SJCRH30 (cell line): ENCODE data around the gene OXA1L. TPM values are rescaled to one million over a fixed set of nuclear protein-coding genes. Genes with fewer than 3 reads are reported as not detected.
A peak's percentile ranks its signal among the peaks of the same experiment; 100 is the strongest.
"Not testable (repeated sequence)": the region's sequence is repeated elsewhere in the genome, so short reads cannot be mapped to it uniquely, and the experiment has no call there.

Experiments
- DNase-seq, 2 experiments: peaks; one replicate each; pipeline ENCODE4 v3.0.0-alpha.2; 2015 to 2020
- H3K27ac ChIP-seq: fragments of 250-450 bp; sonication (Bioruptor Pico); 2 replicates; pipeline ENCODE4 v1.5.1; 2020; ENCODE audit warnings: mild to moderate bottlenecking, moderate library complexity
- H3K27me3 ChIP-seq: fragments of 250-450 bp; sonication (Bioruptor Pico); 2 replicates; pipeline ENCODE4 v1.5.1; 2020; ENCODE audit warnings: mild to moderate bottlenecking, moderate library complexity
- H3K36me3 ChIP-seq: fragments of 250-450 bp; sonication (Bioruptor Pico); 2 replicates; pipeline ENCODE4 v1.5.1; 2020; ENCODE audit warnings: mild to moderate bottlenecking, moderate library complexity
- H3K4me1 ChIP-seq: fragments of 250-450 bp; sonication (Bioruptor Pico); 2 replicates; pipeline ENCODE4 v1.5.1; 2020; ENCODE audit warnings: mild to moderate bottlenecking, moderate library complexity
- H3K4me3 ChIP-seq: fragments of 250-450 bp; sonication (Bioruptor Pico); 2 replicates; pipeline ENCODE4 v1.5.1; 2020; ENCODE audit warnings: mild to moderate bottlenecking, moderate library complexity
- H3K9me3 ChIP-seq: fragments of 250-450 bp; sonication (Bioruptor Pico); replicated peaks from 2 replicates; pipeline ENCODE4 v1.5.1; 2020; ENCODE audit warnings: mild to moderate bottlenecking, moderate library complexity
- total RNA-seq: library from RNA; depleted of rRNA; stranded (reverse); fragments of >200 nt; shearing (Covaris generic); gene quantifications from 2 replicates; pipeline ENCODE4 v1.2.3, GENCODE V29; 2014

Gene OXA1L
- total RNA-seq, 1 experiment from 2014 or later = 145 TPM

- Histone ChIP-seq H3K9me3 (no peaks in the 10 kb centered on the region), H3K27ac (no peak overlapping the region), H3K4me1 (peaks cover 16% of the 10 kb centered on the region), H3K27me3 (no peaks in the 10 kb centered on the region), H3K4me3 (no peak overlapping the region), H3K36me3 (no peaks in the 10 kb centered on the region)
- DNase-seq = no peak
Observed at GRCh38 chr14:22748631-22749068, 17.8 kb upstream of the OXA1L start.

DNA sequence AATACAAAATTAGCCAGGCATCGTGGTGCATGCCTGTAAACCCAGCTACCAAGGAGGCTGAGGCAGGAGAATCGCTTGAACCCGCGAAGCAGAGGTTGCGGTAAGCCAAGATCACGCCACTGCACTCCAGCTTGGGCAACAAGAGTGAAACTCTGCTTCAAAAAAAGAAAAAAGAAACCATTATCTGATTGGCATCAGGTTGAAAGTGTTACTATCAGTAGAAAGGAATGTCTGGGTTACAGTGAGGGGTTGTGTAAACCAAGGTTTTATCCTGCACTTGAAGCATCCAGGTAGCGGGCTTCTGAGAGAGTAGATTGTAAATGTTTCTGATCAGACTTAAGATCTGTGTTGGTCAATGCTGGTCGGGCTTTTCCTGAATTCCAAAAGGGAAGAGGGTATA, 14.1 kb upstream of the OXA1L start:
- no peaks in the 10 kb centered on the region for H3K36me3 ChIP-seq
- H3K27ac ChIP-seq = no peak overlapping the region
- no peaks in the 10 kb centered on the region for H3K27me3 ChIP-seq
- H3K9me3 ChIP-seq = no peaks in the 10 kb centered on the region
- H3K4me3 ChIP-seq = no peak overlapping the region
- H3K4me1 ChIP-seq = peaks cover 19% of the 10 kb centered on the region
- no peak for DNase-seq

GRCh38 chr14:22753586-22753985, 12.9 kb upstream of the OXA1L start:
- DNase-seq = peak; percentile 72 to 89
- H3K36me3 ChIP-seq = no peaks in the 10 kb centered on the region
- H3K9me3 ChIP-seq = no peaks in the 10 kb centered on the region

DNA sequence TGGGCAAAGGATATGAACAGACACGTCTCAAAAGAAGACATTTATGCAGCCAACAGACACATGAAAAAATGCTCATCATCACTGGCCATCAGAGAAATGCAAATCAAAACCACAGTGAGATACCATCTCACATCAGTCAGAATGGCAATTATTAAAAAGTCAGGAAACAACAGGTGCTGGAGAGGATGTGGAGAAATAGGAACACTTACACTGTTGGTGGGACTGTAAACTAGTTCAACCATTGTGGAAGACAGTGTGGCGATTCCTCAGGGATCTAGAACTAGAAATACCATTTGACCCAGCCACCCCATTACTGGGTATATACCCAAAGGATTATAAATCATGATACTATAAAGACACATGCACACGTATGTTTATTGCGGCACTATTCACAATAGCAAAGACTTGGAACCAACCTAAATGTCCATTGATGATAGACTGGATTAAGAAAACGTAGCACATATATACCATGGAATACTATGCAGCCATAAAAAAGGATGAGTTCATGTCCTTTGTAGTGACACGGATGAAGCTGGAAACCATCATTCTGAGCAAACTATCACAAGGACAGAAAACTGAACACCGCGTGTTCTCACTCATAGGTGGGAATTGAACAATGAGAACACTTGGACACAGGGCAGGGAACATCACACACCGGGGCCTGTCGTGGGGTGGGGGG, 8.4 kb upstream of the OXA1L start:
- not testable (repeated sequence) for H3K27ac ChIP-seq, H3K36me3 ChIP-seq, H3K4me1 ChIP-seq, H3K4me3 ChIP-seq, H3K27me3 ChIP-seq, DNase-seq, H3K9me3 ChIP-seq

More at GRCh38 chr14:22753586-22753985, 12.9 kb upstream of the OXA1L start:
- peak overlapping the region; percentile 68 for H3K27ac ChIP-seq
- H3K4me1 ChIP-seq = peaks cover 19% of the 10 kb centered on the region
- H3K4me3 ChIP-seq = peak overlapping the region; percentile 17
- no peaks in the 10 kb centered on the region for H3K27me3 ChIP-seq

- Histone ChIP-seq H3K36me3 (no peaks in the 10 kb centered on the region), H3K27ac (no peak overlapping the region), H3K27me3 (no peaks in the 10 kb centered on the region), H3K4me3 (no peak overlapping the region), H3K4me1 (no peaks in the 10 kb centered on the region), H3K9me3 (peaks cover 7% of the 10 kb centered on the region)
- DNase-seq = no peak
Observed at GRCh38 chr14:22761734-22762133, 4.8 kb upstream of the OXA1L start.

DNA sequence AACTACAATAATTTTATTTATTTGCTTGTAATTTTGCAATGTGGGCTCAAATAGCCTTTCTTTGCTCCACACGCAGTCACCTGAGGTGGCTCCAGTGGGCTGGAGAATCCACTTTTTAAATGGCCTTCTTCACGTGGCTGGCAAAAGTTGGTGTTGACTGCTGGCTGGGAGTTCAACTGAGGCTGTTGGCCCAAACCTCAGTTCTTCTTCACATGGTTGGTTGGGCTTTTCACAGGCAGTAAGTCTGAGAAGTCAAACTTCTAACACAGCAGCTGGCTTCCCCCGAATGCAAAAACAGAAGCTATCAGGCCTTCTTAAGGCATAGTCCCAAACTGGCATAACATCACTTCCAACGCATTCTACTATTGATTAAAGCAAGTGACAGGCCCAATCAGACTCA, 2.1 kb upstream of the OXA1L start:
- H3K4me1 ChIP-seq = peaks cover 5% of the 10 kb centered on the region; the same call in 1 of the 2 replicates
- no peak overlapping the region for H3K4me3 ChIP-seq
- no peaks in the 10 kb centered on the region for H3K27me3 ChIP-seq
- peaks cover 7% of the 10 kb centered on the region for H3K9me3 ChIP-seq
- no peak overlapping the region for H3K27ac ChIP-seq
- peaks cover 15% of the 10 kb centered on the region for H3K36me3 ChIP-seq
- no peak for DNase-seq

DNA sequence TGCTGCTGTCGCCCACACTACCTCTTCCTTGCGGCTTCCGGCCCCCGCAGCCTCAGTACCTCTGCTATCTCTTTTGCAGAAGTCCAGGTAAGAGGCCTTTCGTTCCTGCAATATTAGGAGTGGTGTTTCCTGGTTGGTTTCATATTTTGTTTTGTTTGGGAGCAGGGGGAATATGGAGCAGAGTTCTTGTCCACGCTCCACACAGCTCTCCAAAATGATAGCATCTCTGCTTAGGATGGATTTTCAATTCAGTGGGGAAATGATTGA, 768 bp downstream of the OXA1L start:
- DNase-seq = no peak
- H3K27me3 ChIP-seq = no peaks in the 10 kb centered on the region
- H3K36me3 ChIP-seq = peaks cover 42% of the 10 kb centered on the region
- H3K4me1 ChIP-seq = peaks cover 5% of the 10 kb centered on the region; the same call in 1 of the 2 replicates
- H3K4me3 ChIP-seq = peak overlapping the region; percentile 85
- no peaks in the 10 kb centered on the region for H3K9me3 ChIP-seq
- H3K27ac ChIP-seq = peak overlapping the region; percentile 77

DNA sequence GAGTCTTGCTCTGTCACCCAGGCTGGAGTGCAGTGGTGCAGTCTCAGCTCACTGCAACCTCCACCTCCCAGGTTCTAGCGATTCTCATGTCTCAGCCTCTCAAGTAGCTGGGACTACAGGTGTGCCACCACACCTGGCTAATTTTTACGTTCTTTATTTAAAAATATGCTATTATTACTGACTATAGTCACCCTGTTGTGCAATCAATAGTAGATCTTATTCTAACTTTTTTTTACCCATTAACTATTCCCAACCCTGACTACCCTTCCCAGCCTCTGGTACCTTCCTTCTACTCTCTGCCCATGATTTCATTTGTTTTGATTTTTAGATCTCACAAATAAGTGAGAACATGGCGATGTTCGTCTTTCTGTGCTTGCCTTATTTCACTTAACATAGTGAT, 2.5 kb downstream of the OXA1L start:
- Histone ChIP-seq H3K4me1 (peaks cover 5% of the 10 kb centered on the region; the same call in 1 of the 2 replicates), H3K9me3 (no peaks in the 10 kb centered on the region), H3K4me3 (no peak overlapping the region), H3K27ac (no peak overlapping the region), H3K36me3 (peaks cover 58% of the 10 kb centered on the region), H3K27me3 (no peaks in the 10 kb centered on the region)
- no peak for DNase-seq

DNA sequence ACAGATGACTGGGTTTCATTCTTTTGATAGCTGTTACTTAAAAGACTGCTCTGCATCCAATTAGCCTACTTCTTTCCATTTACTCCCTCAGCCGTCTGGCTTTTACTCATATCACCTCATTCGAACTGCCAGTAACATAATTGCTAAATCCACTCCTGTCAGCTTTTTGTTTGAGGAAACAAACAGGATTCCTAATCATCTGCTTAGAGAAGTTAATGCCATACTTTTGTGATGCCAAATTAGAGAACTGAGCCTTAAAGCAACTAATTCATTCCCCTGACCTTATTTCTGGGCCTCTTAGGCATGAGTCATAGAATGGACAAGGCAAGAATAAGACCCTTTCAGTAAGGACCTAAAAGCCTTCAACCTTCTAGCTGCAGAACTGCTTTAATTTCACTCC, 2.9 kb downstream of the OXA1L start:
- Histone ChIP-seq H3K27ac (no peak overlapping the region), H3K36me3 (peaks cover 62% of the 10 kb centered on the region), H3K4me3 (no peak overlapping the region), H3K4me1 (peaks cover 5% of the 10 kb centered on the region; the same call in 1 of the 2 replicates), H3K27me3 (no peaks in the 10 kb centered on the region), H3K9me3 (no peaks in the 10 kb centered on the region)
- DNase-seq = no peak

DNA sequence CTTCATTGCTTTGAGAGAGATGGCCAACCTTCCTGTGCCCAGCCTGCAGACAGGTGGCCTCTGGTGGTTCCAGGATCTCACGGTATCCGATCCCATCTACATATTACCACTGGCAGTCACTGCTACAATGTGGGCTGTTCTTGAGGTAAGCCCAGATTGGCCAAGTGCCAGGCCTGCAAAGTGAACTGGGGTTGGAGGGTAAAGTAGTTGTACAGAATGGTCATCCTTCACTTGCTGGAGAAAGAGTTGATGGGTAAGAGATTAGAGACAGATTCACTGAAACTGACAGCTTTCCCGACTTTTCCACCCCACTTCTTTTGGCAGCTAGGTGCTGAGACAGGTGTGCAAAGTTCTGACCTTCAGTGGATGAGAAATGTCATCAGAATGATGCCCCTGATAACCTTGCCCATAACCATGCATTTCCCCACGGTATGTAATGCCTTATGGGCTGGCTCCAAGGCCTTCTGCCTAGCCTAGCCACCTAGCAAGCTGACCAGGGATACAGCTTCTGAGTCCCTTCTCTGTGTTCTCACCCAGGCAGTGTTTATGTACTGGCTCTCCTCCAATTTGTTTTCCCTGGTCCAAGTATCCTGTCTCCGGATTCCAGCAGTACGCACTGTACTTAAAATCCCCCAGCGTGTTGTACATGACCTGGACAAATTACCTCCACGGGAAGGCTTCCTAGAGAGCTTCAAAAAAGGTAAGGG, 4.1 kb downstream of the OXA1L start:
- Histone ChIP-seq H3K27ac (no peak overlapping the region), H3K27me3 (no peaks in the 10 kb centered on the region), H3K4me3 (no peak overlapping the region), H3K9me3 (no peaks in the 10 kb centered on the region), H3K36me3 (peaks cover 75% of the 10 kb centered on the region), H3K4me1 (peaks cover 5% of the 10 kb centered on the region; the same call in 1 of the 2 replicates)
- no peak for DNase-seq

DNA sequence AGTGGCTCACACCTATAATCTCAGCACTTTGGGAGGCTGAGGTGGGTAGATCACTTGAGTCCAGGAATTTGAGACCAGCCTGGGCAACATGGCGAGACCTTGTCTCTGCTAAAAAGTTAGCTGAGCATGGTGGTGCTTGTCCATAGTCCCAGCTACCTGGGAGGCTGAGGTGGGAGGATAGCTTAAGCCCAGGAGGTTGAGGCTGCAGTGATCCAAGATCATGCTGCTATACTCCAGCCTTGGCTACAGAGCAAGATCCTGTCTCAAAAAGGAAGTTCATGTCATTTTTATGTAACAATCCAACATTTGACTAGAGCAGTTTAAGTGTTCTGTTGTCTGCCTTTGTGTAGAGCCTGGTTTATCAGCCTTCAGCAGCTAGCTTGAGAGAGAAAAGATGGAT, 6.2 kb downstream of the OXA1L start:
- DNase-seq = no peak
- Histone ChIP-seq H3K36me3 (peaks cover 86% of the 10 kb centered on the region), H3K9me3 (no peaks in the 10 kb centered on the region), H3K4me3 (no peak overlapping the region), H3K27ac (no peak overlapping the region), H3K27me3 (no peaks in the 10 kb centered on the region), H3K4me1 (peaks cover 5% of the 10 kb centered on the region; the same call in 1 of the 2 replicates)

DNA sequence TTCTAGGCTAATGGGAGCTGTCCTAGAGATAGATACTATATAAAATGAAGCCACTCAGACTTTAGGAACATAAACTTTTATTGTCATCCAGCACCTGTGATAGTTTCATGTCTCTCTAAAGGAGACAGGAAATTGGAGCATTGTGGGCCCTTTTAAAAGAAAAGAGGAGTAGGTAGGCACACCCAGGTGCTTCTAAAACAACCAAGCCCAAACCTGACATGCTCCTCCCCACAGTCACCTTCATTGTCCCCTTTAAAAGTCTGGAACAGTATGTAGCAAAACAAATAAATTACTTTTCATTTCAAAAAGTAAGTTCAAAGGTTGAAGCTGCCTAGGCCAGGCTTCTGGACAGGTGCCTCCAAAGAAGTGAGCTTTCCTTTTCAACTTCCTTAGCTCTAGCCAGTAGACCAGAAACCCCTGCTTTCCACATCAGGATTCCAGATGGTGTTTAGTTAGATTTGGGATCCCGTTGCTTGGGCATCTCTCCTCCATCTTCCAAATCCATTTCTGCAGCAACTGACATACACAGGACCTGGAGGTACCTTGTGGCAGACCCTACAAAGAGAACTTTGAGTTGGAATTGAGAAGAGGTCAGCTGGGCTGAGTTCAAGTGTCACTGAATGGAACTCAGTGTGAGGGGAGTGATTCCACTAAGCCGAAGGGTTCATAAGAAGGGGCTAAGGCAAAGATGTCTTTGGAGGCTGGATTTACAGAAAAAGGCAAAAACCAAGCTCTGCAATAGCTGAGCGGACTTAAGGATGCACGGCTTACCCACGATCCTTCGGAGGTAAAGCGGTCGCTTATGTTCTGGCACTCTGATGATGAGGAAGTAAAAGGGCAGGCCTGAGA, 6.9 kb downstream of the OXA1L start:
- no peak for DNase-seq
- no peak overlapping the region for H3K27ac ChIP-seq

GRCh38 chr14:22774011-22774706, 7.7 kb downstream of the OXA1L start:
- Histone ChIP-seq H3K9me3 (no peaks in the 10 kb centered on the region), H3K4me3 (no peak overlapping the region), H3K36me3 (peaks cover 76% of the 10 kb centered on the region), H3K27ac (no peak overlapping the region), H3K27me3 (no peaks in the 10 kb centered on the region), H3K4me1 (no peaks in the 10 kb centered on the region)
- DNase-seq = no peak

More for the DNA sequence above, 6.9 kb downstream of the OXA1L start:
- Histone ChIP-seq H3K4me3 (no peak overlapping the region), H3K27me3 (no peaks in the 10 kb centered on the region), H3K9me3 (no peaks in the 10 kb centered on the region), H3K4me1 (no peaks in the 10 kb centered on the region; the same call in 1 of the 2 replicates), H3K36me3 (peaks cover 84% of the 10 kb centered on the region)

GRCh38 chr14:22776215-22776614, 9.7 kb downstream of the OXA1L start:
- Histone ChIP-seq H3K4me1 (peaks cover 16% of the 10 kb centered on the region), H3K9me3 (no peaks in the 10 kb centered on the region), H3K27ac (no peak overlapping the region), H3K4me3 (no peak overlapping the region), H3K36me3 (peaks cover 56% of the 10 kb centered on the region), H3K27me3 (no peaks in the 10 kb centered on the region)
- DNase-seq = no peak
